Umbilical cord (tissue), 2 donors: ENCODE results near the gene ASH1L. TPM values are rescaled to one million over a fixed set of nuclear protein-coding genes. Genes with fewer than 3 reads are reported as not detected.
"Not testable (repeated sequence)": the region's sequence is repeated elsewhere in the genome, so short reads cannot be mapped to it uniquely, and the experiment has no call there.

Source experiments
- DNase-seq: peaks from one replicate; pipeline ENCODE4 v3.0.0-alpha.2; 2015; ENCODE audit warnings: low spot score
- total RNA-seq: library from RNA; depleted of rRNA; stranded (reverse); fragments of >200 nt; gene quantifications from one replicate; pipeline ENCODE4 v1.2.3, GENCODE V29; 2014; ENCODE audit warnings: low replicate concordance; ENCODE audit not compliant: insufficient read depth

The ASH1L gene, protein sequence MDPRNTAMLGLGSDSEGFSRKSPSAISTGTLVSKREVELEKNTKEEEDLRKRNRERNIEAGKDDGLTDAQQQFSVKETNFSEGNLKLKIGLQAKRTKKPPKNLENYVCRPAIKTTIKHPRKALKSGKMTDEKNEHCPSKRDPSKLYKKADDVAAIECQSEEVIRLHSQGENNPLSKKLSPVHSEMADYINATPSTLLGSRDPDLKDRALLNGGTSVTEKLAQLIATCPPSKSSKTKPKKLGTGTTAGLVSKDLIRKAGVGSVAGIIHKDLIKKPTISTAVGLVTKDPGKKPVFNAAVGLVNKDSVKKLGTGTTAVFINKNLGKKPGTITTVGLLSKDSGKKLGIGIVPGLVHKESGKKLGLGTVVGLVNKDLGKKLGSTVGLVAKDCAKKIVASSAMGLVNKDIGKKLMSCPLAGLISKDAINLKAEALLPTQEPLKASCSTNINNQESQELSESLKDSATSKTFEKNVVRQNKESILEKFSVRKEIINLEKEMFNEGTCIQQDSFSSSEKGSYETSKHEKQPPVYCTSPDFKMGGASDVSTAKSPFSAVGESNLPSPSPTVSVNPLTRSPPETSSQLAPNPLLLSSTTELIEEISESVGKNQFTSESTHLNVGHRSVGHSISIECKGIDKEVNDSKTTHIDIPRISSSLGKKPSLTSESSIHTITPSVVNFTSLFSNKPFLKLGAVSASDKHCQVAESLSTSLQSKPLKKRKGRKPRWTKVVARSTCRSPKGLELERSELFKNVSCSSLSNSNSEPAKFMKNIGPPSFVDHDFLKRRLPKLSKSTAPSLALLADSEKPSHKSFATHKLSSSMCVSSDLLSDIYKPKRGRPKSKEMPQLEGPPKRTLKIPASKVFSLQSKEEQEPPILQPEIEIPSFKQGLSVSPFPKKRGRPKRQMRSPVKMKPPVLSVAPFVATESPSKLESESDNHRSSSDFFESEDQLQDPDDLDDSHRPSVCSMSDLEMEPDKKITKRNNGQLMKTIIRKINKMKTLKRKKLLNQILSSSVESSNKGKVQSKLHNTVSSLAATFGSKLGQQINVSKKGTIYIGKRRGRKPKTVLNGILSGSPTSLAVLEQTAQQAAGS (N-terminal part only)
- 49.6 TPM for total RNA-seq

DNA sequence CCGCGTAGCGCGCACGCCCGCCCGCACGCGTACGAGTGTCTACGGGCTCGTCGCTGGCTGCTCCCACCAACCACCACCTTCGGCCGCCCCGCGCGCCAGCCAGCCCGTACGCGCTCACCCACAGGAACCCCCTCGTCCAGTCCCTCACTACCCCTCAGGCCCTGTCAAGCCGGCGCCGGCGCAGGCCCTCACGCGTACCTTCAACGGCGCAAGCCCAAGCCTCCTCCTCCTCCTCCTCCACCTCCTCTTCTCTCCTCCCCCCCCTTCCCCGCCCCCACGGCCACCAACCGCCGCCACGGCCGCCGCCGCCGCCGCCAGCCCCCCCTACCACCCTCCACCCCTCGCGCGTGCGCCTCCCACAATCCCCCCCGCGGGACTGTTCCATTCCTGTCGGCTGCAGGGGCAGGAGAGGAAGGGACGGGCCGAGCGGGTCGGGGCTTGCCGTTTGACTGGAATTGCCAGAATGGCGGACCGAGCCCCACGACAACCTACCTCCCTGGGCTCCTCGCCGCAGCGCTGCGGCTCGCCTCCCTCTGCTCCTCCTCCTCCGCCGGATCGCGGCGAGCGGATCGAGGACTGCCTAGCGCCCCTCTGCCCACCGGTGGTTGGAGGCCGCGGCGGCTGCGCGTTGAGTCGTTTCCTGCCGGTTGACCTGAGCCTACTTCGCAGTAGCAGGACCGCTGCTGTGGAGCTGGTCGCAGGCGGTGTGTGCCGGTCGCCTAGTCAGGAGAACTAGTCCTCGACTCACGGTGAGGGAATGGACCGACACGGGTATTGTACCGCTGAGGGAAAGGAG, at the start of gene ASH1L:
ASH1L (minus strand) TSS at position 223 of the 796 bp plus-strand sequence. CDS start 41,284 bp downstream, outside the sequence.
- DNase-seq, result peak; percentile 96

DNA sequence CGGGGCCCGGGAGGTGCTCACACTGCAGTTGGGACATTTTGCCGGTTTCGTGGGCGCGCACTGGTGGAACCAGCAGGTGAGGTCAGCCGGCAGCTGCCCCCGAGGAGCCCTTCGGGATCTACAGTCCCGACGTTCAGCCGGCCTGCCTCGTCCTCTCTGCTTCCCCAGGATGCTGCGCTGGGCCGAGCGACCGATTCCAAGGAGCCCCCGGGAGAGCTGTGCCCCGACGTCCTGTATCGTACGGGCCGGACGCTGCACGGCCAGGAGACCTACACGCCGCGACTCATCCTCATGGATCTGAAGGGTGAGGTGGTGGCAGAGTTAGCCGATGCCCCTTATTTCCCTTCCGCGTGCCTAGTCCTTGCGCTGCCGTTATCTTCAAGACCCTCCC, 47.6 kb upstream of the ASH1L start:
- not testable (repeated sequence) for DNase-seq

DNA sequence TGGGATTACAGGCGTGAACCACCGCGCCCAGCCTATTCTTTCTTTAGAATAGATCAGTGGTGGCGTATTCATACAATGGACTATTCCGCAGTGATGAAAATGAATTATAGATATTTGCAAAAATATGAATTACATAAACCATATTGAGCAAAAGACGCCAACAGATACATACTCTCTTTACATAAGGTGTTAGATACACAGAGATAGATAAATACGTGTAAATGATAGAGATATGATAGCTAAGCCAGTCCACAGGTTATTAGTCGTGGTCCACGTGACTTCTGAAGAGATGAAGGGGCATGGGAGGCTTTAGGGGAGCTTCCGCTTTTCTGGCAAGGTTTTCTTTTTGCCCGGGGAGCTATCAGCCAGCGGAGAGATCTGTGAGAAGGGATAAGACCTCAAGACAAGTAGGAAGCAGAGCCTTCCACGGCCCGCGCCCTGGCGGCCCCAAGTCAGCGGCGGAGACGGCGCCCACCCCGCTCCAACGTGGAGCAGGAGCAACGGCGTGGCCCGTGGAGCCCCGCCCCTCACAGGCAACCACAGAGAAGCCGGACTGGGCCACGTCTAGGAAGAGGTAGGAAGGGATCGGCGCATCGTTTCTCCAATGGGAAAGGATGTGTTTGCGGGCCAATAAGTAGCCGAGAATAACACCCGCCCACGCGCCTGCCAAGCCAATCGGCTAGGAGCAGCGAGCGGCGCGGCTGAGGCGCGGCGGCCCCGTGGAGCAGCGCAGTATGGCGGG, 47.1 kb upstream of the ASH1L start, which contains the start of gene MSTO1:
MSTO1 (plus strand) TSS at position 704 of the 742 bp plus-strand sequence; CDS start at position 735, 31 bp downstream.
- peak; percentile 99 for DNase-seq

DNA sequence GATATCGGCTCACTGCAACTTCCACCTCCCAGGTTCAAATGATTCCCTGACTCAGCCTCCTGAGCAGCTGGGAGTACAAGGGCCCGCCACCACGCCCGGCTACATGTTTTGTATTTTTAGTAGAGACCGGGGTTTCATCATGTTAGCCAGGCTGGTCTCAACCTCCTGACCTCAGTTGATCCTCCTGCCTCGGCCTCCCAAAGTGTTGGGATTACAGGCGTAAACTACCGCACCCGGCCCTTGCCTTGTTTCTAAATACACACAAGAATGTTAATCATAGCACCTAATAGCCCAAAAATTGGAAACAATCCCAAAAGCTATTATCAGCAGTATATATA, 46.3 kb upstream of the ASH1L start:
- no peak for DNase-seq

DNA sequence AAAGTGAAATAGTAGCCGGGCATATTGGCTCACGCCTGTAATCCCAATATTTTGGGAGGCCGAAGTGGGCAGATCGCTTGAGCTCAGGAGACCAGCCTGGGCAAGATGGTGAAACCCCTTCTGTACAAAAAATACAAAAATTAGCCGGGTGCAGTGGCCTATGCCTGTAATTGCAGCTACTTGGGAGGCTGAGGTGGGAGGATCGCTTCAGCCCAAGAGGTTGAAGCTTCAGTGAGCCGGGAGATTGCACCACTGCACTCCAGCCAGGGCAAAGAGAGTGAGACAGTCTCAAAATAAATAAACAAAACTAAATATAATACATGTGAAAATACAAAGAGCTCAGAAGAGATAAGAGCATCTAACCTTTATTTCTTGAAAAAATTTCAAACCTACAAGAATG, 45.1 kb upstream of the ASH1L start:
- no peak for DNase-seq

DNA sequence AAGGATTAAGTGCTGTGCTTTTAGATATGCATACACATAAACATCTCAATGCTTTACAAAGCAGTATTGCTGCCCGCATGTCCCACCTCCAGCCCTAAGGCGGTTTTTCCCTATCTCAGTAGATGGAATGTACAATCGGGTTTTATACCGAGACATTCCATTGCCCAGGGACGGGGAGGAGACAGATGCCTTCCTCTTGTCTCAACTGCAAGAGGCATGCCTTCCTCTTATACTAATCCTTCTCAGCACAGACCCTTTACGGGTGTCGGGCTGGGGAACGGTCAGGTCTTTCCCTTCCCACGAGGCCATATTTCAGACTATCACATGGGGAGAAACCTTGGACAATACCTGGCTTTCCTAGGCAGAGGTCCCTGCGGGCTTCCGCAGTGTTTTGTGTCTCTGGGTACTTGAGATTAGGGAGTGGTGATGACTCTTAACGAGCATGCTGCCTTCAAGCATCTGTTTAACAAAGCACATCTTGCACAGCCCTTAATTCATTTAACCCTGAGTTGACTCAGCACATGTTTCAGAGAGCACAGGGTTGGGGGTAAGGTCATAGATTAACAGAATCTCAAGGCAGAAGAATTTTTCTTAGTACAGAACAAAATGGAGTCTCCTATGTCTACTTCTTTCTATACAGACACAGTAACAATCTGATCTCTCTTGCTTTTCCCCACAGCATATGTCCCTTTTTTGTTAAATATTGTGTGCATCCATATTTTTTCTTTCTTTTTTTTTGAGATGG, 37.4 kb upstream of the ASH1L start:
- not testable (repeated sequence) for DNase-seq

DNA sequence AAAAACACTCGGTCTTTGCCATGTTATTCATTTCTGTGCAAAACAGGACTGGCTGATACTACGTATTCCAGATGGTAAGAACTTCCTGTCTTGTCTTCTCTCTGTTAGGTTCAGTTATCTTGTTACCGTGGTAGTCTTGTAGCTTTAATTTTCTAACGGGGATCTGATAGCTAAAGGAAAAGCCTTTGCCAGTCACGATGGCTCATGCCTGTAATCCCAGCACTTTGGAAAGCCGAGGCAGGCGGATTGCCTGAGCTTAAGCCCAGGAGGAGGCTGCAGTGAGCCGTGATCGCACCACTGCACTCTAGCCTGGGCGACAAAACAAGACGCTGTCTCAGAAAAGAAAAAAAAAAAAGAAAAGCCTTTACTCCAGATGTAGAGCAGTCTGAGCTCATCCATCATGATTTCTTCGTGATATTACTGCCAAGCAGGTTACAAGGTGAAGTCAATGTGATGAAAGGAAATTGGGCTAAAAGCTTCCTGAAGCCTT, 36.3 kb upstream of the ASH1L start:
- DNase-seq, result peak; percentile 87

DNA sequence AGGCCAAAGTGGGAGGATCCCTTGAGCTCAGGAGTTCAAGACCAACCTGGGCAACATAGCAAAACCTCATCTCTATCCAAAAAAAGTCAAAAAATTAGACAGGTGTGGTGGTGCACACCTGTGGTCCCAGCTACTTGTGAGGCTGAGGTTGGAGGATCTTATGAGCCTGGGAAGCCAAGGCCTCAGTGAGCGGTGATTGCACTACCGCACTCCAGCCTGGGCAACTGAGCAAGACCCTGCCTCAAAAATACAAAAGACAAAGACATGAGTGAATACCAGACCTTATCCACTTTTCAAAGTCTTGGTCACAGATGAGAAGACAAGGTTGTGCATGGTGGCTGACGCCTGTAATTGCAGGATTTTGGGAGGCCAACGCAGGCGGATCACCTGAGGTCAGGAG, 34.3 kb upstream of the ASH1L start:
- DNase-seq, result no peak

DNA sequence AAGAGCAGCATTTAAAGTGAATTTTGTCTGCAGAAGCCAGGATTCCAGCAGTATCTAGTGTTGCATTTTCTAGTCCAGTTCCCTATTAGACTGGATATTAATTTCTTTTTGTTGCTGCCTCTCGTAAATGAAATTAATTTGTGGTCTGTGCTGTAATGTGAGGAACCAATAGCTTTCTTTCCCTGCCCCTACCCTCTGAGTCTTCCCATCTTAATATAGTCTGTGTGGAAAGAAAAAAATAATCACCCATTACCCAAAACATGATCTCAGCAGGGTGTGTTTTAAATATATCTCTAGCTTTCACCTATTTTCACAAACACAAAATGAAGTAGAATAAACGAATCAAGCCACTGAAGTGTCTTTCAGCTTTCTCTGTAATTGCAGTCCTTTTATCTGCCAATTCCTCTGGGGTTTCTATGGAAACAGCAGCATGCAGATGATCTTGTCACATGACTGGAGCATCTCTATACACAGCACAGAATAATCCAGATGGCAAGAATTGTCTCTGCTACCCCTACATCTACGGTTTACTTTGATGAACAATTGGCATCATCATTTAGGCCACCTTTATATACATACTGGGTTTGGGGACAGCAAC, 33.4 kb upstream of the ASH1L start:
- DNase-seq, result not testable (repeated sequence)

DNA sequence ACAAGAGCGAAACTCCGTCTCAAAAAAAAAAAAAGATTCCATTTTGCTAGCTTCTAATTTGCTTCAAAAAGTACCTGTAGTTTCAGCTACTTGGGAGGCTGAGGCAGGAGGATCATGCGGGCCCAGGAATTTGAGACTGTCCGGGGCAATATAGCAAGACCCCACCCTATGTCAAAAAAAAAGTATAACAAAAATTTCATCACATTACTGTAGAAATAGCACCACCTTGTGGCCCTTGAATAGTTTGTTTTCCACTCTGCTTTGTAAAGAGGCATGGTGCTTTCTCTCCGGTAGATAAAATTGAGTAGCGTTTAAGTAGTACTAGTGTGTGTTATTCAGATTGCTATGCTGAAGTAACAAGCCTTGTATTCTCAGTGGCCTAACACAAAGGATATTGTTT, 29.2 kb upstream of the ASH1L start:
- peak; percentile 52 for DNase-seq

DNA sequence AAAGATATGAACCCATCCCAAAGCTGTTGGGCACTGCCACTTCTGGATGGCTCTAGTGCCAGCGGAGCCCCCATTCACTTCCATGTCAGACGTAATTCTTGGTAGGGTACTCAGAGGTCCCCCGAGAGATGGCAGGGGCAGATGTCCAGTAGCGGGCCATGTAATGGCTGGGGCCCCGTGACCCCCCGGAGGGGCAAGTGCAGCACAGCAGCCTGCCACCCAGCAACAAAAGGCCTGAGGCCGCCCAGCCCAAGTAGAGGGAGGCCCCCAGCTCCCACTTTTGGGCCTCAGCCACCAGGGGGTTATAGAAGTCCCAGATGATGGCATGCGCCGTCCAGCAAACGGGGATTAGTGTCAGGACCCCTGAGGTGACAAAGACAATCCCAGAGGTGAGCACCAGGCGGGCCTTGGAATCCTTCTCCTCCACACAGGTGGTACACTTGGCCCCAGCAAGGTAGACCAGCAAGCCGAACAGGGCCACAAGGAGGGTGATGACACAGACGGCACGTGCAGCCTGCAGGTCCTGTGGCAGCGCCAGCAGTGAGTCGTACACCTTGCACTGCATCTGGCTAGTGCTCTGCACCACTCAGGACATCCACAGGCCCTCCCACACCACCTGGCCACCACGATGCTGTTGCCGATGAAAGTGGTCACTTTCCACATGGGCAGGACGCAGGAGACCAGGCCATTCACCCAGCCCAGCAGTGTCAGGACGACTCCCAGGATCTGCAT, 28.1 kb upstream of the ASH1L start:
- not testable (repeated sequence) for DNase-seq

DNA sequence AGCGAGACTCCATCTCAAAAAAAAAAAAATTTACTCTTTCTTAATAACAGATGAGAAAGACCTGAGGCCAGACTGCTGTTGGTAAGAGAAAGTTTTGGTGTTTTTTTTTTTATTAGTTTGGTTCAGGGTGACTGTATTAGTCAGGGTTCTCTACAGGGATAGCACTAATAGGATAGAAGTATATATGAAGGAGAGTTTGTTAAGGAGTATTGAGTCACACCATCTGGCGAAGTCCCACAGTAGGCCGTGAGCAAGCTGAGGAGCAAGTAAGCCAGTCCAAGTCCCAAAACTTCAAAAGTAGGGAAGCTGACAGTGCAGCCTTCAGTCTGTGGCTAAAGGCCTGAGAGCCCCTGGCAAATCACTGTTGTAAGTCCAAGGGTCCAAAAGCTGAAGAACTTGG, 26.7 kb upstream of the ASH1L start:
- not testable (repeated sequence) for DNase-seq

DNA sequence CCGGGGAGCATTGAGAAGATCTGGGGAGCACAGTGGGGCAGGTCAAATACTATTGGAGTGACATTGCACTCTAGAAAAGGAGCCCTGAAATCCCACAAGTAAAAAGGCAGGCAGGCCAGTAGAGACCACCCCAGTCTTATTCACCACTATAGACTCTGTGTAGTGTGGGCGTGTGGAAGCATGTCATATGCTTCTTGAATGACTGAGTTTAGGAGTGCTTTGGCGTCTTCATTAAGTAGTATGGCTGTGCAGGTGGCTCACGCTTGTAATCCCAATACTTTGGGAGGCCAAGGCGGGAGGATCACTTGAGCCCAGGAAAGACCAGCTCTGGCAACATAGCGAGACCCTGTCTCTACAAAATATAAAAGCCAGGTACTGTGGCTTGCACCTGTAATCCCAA, 21.2 kb upstream of the ASH1L start:
- DNase-seq, result not testable (repeated sequence)

DNA sequence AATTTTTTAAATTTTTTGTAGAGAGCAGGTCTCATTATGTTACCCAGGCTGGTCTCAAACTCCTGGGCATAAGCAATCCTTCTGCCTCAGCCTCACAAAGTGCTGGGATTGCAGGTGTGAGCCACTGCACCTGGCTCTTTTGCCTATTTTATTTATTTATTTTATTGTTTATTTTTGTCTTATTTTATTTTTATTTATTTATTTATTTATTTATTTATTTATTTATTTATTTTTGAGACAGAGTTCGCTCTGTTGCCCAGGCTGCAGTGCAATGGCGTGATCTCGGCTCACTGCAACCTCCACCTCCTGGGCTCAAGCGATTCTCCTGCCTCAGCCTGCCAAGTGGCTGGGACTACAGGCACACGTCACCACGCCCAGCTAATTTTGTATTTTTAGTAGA, 13.0 kb upstream of the ASH1L start:
- DNase-seq, result not testable (repeated sequence)

DNA sequence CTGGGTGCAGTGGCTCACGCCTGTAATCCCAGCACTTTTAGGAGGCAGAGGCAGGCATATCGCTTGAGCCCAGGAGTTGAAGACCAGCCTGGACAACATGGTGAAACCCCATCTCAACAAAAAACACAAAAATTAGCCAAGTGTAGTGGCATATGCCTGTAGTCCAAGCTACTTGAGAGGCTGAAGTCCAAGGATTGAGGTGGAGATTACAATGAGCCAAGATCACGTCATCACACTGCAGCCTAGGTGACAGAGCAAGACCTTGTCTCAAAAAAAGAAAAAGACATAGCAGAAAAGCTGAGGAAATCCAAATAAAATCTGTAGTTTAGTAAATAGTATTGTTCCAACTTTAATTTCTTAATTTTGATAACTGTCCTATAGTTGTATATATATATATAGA, 11.5 kb upstream of the ASH1L start:
- DNase-seq, result no peak

DNA sequence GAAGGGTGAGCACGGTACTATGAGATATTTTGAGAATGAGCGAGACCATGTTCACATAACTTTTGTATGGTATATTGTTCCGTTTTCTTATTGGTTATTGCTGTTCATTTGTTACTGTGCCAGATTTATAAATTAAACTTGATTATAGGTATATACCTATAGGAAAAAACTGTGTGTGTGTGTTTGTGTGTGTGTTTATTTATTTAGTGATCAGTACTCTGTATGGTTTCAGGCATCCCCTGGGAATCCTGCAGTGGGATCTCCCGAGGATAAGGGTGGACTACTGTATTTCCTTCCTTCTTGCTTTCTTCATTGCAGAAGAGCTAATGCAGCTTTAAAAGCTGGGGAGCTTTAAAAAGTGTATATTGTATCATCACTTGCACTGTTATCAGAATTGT, 8.0 kb upstream of the ASH1L start:
- DNase-seq, result no peak

DNA sequence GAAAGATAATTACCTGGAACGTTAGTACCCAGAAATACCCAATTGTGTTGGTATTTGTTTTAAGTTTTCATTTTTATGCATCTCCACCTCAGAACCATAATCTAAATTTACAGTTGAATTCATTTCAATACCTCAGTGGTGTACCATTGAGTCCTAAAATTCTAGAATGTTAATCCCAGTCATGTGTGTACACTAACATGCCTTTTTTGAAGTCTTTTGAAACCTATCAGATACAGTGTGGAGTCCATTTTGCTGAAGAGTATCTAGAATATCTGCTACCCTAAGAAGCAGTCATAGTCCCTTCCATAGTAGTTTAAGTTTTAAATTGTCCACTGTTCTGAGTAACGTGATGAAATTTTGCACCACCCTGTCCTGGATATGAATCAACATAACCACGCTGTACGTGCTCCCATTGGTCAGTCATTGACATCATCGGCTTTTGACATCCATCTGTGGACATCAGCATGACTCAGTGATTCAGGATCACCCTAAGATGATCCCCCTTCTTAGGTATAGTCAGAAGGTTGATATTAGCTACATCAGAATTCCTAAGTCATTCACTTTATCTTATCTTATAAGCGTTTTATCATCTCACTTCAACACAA, 7.5 kb upstream of the ASH1L start:
- DNase-seq, result no peak

DNA sequence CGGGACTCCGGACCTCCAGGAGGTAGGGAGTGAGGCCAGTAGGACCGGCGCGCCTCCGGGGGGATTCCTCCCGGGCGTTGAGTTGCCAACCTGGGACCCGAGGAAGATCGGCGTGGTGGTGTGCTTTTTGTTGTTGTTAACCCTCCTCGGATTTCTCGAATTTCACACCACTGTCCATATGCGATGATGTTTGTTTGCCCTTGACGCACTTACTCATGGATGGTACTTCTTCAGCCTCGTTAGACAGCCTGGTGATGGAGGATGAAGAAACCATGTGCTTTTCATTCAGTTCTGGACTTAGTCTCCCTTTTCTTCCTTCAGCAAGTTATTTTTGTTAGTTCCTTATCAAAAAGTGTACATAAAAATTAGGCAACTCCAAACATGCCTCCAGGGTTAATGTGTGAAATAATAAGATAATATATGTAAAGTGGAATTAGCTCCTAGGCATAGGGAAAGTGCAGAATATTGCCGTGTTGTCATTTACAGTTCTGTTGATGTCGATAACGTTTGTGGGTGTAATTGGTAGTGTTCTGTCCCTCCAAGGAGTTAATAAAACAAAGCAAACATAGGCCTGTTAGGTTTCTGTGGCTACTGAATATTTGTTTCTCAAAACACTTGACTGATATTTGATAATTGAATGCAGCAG, 897 bp upstream of the ASH1L start:
- not testable (repeated sequence) for DNase-seq
